Measurements from ENCODE around the gene CEP128. TPM values are rescaled to one million over a fixed set of nuclear protein-coding genes. Genes with fewer than 3 reads are reported as not detected.

Gene CEP128
- 1 to 10 TPM; 5.6 to 9.0 (median 7.5) TPM for total RNA-seq

GRCh38 chr14:80941241-80942185 lies at the start of gene CEP128:
CEP128 (minus strand) TSS chr14:80941738.
- TF ChIP-seq CTCF (IDR thresholded peaks at IDR 0.05; ENCODE audit: low read depth): no peak

DNA sequence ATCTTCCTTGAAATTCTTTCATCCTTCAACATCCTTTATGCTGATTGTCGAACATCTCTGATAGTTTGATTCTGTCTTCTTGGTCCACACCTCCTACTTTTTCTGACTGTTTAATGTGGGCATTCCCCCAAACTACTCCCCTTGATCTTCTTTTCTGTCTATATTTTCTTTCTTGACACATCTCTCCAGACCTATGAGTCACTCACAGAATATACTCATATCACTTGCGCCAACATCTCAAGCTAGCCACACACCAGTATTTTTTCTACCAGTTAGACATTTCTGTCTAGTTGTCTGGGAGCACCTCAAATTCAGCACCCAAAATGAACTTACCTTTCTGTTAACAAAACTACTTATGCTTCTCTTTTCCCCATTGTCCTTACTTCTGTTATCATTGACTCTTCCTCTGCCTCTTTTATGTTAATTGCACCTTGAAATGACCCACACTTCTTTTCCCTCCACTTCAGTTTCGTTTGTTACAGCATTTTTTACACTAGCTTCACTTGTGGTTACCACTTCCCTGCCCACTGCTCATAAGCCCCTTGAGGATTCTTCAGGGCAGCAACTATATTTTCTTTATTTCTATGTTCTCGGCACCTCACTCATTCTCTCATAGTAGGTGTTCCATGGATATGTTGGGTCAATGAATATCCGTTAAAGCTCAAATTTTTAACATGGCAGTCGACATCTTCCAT lies 47.3 kb upstream of the CEP128 start:
- no peak for TF ChIP-seq CTCF (IDR thresholded peaks at IDR 0.05; ENCODE audit: low read depth)

DNA sequence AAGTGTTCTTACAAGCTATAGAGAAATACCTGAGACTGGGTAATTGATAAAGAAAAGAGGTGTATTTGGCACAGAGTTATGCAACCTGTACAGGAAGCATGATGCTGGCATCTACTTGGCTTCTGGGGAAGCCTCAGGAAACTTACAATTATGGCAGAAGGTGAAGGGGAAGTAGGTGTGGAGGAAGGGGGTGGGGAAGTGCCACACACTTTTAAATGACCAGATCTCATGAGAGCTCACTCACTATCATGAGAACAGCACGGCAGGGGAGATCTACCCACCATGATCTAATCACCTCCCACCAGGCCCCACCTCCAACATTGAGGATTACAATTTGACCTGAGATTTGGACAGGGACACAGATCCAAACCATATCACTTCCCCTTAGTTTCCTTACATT lies 46.7 kb upstream of the CEP128 start:
- TF ChIP-seq CTCF (IDR thresholded peaks at IDR 0.05; ENCODE audit: low read depth): no peak

DNA sequence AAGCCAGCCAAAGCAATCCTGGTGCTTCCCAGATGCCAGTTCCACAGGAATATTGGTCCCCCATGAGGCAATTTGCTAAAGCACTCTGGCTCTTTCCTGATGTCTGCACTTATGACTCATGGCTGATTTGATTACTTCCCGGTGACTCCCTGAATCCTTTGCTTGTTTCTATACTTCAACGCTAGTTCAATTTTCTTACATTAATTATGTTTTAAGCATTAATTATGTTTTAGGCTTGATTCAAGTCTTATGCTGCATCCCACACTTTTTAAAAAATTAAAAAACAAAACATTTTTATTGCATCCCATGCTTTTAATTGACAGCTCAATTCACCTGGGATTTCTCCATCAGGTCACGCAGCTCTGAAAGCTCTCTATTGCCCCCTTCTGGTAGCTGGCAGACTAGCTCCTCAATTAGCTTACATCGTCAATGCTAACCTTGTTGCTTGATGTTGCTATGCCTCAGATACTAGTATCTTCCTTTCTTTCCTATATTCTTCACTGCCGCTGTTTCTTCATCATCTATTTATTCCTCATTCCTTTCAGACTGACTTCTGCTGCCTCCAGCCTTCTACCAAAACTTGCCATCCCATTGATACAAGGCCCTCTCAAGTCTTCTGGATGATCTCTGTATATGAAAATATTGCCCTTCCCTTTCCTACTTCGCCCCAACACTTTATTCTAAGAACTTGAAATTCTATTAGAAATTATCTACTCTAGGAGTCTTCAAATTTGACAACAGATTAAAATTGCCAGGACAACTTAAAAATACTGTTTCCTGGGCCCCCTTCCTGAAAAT lies 45.9 kb upstream of the CEP128 start:
- TF ChIP-seq CTCF (IDR thresholded peaks at IDR 0.05; ENCODE audit: low read depth): no peak

DNA sequence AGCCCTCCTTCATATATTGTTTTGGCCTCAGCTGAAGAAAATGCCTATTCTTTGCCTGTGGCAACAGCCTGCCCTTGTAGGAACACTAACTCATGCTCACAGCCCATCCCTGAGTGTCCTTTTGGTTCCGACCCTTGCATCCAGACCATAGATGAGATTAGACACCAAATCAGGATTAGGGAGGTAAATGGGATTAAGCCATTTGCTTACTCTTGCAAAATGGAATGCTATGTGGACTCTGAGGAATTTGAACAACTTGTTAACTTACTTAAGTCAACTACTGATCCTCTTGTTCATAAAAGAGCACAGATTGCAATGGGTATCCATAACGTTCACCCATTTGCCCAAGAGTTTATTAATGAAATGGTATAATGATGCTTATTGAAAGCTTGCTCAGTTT lies 41.2 kb upstream of the CEP128 start:
- no peak for TF ChIP-seq CTCF (IDR thresholded peaks at IDR 0.05; ENCODE audit: low read depth)

DNA sequence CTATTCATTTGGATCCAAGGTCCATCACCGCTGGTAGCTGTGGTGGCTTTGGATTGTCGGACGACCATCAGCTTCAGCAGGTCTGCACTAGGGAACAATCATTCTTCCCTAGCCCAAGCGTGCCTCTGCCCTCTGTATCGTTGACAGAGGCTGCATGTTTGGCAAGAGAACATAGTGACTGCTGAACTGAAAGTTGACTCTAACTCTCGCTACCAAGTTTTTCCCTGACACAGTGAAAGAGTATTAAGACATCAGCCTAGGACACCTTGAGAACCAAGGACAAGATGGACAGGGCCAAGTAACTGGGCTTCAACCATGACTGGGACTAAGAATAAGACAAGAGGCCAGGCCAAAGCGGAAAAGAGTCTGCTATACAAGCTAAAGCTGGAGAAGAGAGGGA lies 40.1 kb upstream of the CEP128 start:
- TF ChIP-seq CTCF (IDR thresholded peaks at IDR 0.05; ENCODE audit: low read depth): no peak
